Astrocyte (in vitro differentiated cells and primary cell): ENCODE data around the gene CITED1. TPM values are rescaled to one million over a fixed set of nuclear protein-coding genes. Genes with fewer than 3 reads are reported as not detected.

Experiments
- DNase-seq: peaks from one replicate; pipeline ENCODE4 v3.0.0-alpha.2; 2010; ENCODE audit warnings: low read depth
- FAIRE-seq: peaks from 2 replicates; lab custom pipeline; 2011; peaks lifted over from hg19 to GRCh38; lab: Jason Lieb, UNC
- H2AFZ ChIP-seq: 2 replicates; pipeline ENCODE4 v1.6.0; 2012; ENCODE audit warnings: low read depth, low read length, inconsistent platforms
- H3K27ac ChIP-seq: 2 replicates; pipeline ENCODE4 v1.5.1; 2011; ENCODE audit warnings: low read depth, low read length, inconsistent platforms
- H3K27me3 ChIP-seq: 2 replicates; pipeline ENCODE4 v1.6.0; 2011; ENCODE audit warnings: low read length, inconsistent platforms; ENCODE audit not compliant: insufficient read depth
- H3K36me3 ChIP-seq: 2 replicates; pipeline ENCODE4 v1.5.1; 2011; ENCODE audit warnings: low read length, inconsistent platforms; ENCODE audit not compliant: insufficient read depth
- H3K4me1 ChIP-seq: 2 replicates; pipeline ENCODE4 v1.5.1; 2011; ENCODE audit warnings: low read length, inconsistent platforms; ENCODE audit not compliant: insufficient read depth
- H3K4me2 ChIP-seq: 2 replicates; pipeline ENCODE4 v1.6.0; 2012; ENCODE audit warnings: low read length, inconsistent platforms
- H3K4me3 ChIP-seq: 2 replicates; pipeline ENCODE4 v1.5.1; 2011; ENCODE audit warnings: low read depth, mild to moderate bottlenecking, low read length, inconsistent platforms; ENCODE audit not compliant: insufficient read depth
- H3K79me2 ChIP-seq: 2 replicates; pipeline ENCODE4 v1.6.0; 2012; ENCODE audit warnings: mild to moderate bottlenecking, low read length, inconsistent platforms; ENCODE audit not compliant: insufficient read depth
- H3K9ac ChIP-seq: 2 replicates; pipeline ENCODE4 v1.6.0; 2012; ENCODE audit warnings: mild to moderate bottlenecking, low read length, inconsistent platforms
- H3K9me3 ChIP-seq: 2 replicates; pipeline ENCODE4 v1.5.1; 2012; ENCODE audit warnings: low read depth, mild to moderate bottlenecking, low read length, inconsistent platforms; ENCODE audit not compliant: insufficient read depth
- H4K20me1 ChIP-seq: 2 replicates; pipeline ENCODE4 v1.6.0; 2012; ENCODE audit warnings: low read length, inconsistent platforms; ENCODE audit not compliant: insufficient read depth
- H3K27ac Mint-ChIP-seq: one replicate; pipeline ENCODE4 v1.8.0; 2021; ENCODE audit warnings: mild to moderate bottlenecking, mixed read lengths; ENCODE audit not compliant: unreplicated experiment
- H3K27me3 Mint-ChIP-seq: one replicate; pipeline ENCODE4 v1.8.0; 2021; ENCODE audit warnings: low read depth, mixed read lengths; ENCODE audit not compliant: unreplicated experiment
- H3K36me3 Mint-ChIP-seq: one replicate; pipeline ENCODE4 v1.8.0; 2021; ENCODE audit warnings: low read depth, mixed read lengths; ENCODE audit not compliant: unreplicated experiment
- H3K4me1 Mint-ChIP-seq: one replicate; pipeline ENCODE4 v1.8.0; 2021; ENCODE audit warnings: low read depth, mixed read lengths; ENCODE audit not compliant: unreplicated experiment
- H3K4me3 Mint-ChIP-seq: one replicate; pipeline ENCODE4 v1.8.0; 2021; ENCODE audit warnings: mild to moderate bottlenecking, moderate library complexity, mixed read lengths; ENCODE audit not compliant: unreplicated experiment
- H3K9me3 Mint-ChIP-seq: one replicate; pipeline ENCODE4 v1.8.0; 2021; ENCODE audit warnings: mild to moderate bottlenecking, mixed read lengths; ENCODE audit not compliant: unreplicated experiment
- EZH2 ChIP-seq: IDR thresholded peaks from 2 replicates; pipeline ENCODE4 v1.6.1; 2012; ENCODE audit warnings: mild to moderate bottlenecking, low read length, inconsistent platforms; ENCODE audit not compliant: insufficient read depth
- total RNA-seq: library from RNA; stranded (reverse); gene quantifications from 2 replicates; pipeline ENCODE4 v1.2.1, GENCODE V29; 2021
- TF ChIP-seq, protein P1 (sequence below): IDR thresholded peaks from 2 replicates; pipeline ENCODE4 v1.5.1; 2011; ENCODE audit warnings: low read depth, mild to moderate bottlenecking, inconsistent platforms, low read length, moderate library complexity; ENCODE audit not compliant: insufficient read depth

Gene CITED1
- total RNA-seq, 1 donor from 2014 or later = not detected

DNA sequence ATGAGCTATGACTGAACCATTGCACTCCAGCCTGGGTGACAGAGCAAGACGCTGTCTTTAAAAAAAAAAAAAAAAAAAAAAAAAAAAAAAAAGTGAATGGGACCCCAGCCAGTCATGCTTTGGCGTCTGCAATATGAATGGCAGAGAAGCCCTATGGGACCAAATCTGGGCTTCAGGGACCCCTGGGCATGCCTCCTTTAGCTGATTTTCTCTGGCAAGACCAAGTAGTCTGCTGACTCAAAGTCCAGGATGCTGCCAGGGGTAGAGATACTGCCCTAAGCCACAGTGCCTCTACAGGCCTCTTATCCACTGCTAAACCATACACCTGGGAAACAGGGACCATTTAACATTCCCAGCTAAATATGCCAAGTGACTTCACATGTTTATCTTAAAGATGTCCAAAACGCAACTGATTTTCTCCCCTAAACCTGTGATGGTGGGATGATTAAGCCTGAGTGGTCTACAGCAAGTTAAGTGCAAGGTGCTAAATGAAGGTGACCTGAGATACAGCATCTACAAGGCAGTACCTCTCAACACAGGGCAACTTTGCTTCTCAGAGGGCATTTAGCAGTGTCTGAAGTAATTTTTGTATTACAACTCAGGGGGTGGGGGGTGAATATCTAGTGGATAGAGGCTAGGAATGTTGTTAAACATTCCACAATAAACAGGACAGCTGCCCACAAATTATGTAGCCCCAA lies 34.5 kb downstream of the CITED1 start:
- Mint-ChIP-seq H3K36me3 (peaks cover 28% of the 10 kb centered on the region), H3K9me3 (no peaks in the 10 kb centered on the region), H3K4me3 (no peak overlapping the region), H3K4me1 (peaks cover 36% of the 10 kb centered on the region), H3K27me3 (no peaks in the 10 kb centered on the region), H3K27ac (peak overlapping the region; percentile 34)
- no peak for DNase-seq
- H3K79me2 ChIP-seq = peaks cover 40% of the 10 kb centered on the region
- peaks cover 62% of the 10 kb centered on the region for H4K20me1 ChIP-seq
- peak overlapping the region; percentile 59 for H3K4me2 ChIP-seq
- no peak for TF ChIP-seq EZH2
- TF ChIP-seq, protein P1, sequence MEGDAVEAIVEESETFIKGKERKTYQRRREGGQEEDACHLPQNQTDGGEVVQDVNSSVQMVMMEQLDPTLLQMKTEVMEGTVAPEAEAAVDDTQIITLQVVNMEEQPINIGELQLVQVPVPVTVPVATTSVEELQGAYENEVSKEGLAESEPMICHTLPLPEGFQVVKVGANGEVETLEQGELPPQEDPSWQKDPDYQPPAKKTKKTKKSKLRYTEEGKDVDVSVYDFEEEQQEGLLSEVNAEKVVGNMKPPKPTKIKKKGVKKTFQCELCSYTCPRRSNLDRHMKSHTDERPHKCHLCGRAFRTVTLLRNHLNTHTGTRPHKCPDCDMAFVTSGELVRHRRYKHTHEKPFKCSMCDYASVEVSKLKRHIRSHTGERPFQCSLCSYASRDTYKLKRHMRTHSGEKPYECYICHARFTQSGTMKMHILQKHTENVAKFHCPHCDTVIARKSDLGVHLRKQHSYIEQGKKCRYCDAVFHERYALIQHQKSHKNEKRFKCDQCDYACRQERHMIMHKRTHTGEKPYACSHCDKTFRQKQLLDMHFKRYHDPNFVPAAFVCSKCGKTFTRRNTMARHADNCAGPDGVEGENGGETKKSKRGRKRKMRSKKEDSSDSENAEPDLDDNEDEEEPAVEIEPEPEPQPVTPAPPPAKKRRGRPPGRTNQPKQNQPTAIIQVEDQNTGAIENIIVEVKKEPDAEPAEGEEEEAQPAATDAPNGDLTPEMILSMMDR = no peak
- no peaks in the 10 kb centered on the region for H3K27me3 ChIP-seq
- H3K36me3 ChIP-seq = peaks cover 40% of the 10 kb centered on the region
- no peak overlapping the region for H2AFZ ChIP-seq
- peak overlapping the region; percentile 5 for H3K4me3 ChIP-seq
- peak overlapping the region; percentile 14 for H3K9ac ChIP-seq
- no peaks in the 10 kb centered on the region for H3K9me3 ChIP-seq
- peak overlapping the region; percentile 12 for H3K27ac ChIP-seq
- peaks cover 56% of the 10 kb centered on the region for H3K4me1 ChIP-seq
- FAIRE-seq = no peak

DNA sequence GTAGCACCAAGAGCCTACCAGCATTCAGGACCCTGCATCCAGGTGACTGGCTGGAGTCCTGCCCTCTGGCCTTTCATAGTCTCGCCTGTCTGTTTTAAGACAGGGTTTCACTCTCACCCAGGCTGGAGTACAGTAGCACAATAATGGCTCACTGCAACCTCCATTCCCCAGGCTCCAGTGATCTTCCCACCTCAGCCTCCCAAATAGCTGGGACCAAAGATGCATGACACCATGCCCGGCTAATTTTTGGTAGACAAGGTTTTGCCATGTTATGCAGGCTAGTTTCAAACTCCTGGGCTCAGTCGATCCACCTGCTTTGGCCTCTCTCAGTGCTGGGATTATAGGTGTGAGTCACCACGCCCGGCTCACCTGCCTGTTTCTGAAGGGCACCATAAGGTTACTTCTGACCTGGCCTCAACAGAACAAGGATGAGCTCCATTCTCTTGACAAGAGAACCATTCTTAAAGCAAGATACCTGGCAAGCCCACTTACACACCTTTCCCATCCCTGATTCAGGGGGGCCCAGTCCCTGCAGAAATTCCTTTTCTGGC lies 35.3 kb downstream of the CITED1 start:
- Histone ChIP-seq H3K4me3 (no peak overlapping the region), H3K9me3 (no peaks in the 10 kb centered on the region), H3K4me1 (peaks cover 56% of the 10 kb centered on the region), H3K36me3 (peaks cover 40% of the 10 kb centered on the region), H2AFZ (no peak overlapping the region), H3K27ac (peak overlapping the region; percentile 79), H4K20me1 (peaks cover 53% of the 10 kb centered on the region), H3K27me3 (no peaks in the 10 kb centered on the region), H3K79me2 (peaks cover 31% of the 10 kb centered on the region), H3K4me2 (peak overlapping the region; percentile 70), H3K9ac (peak overlapping the region; percentile 18)
- DNase-seq (no peak), FAIRE-seq (no peak)
- H3K9me3 Mint-ChIP-seq = no peaks in the 10 kb centered on the region
- H3K27ac Mint-ChIP-seq = no peak overlapping the region
- TF ChIP-seq EZH2 = no peak
- TF ChIP-seq, protein P1 = no peak
- no peak overlapping the region for H3K4me3 Mint-ChIP-seq
- peaks cover 36% of the 10 kb centered on the region for H3K4me1 Mint-ChIP-seq
- no peaks in the 10 kb centered on the region for H3K27me3 Mint-ChIP-seq
- peaks cover 28% of the 10 kb centered on the region for H3K36me3 Mint-ChIP-seq
